Measurements from ENCODE around the gene CD4. TPM values are rescaled to one million over a fixed set of nuclear protein-coding genes. Genes with fewer than 3 reads are reported as not detected.

Gene CD4
- total RNA-seq, 6 donors from 2014 or later: 10.5 to 86.6 (median 35.6) TPM

GRCh38 chr12:6840761-6841515 is 51.6 kb downstream of the CD4 start, which contains the start of gene GNB3:
Gene GNB3, plus strand, starts transcription at chr12:6840925. Its CDS starts 363 bp downstream, at chr12:6841288.
- no peaks in the 10 kb centered on the region for H3K27me3 ChIP-seq
- DNase-seq (peak in 1 of 2 donors; percentile 79), ATAC-seq (ENCODE audit: low FRiP score in 2 of 2) (no peak)
- peaks cover 0 to under 1% (median 0%) of the 10 kb centered on the region in 4 donors for H3K4me1 ChIP-seq
- peaks cover 0 to 17% (median 2%) of the 10 kb centered on the region in 4 donors for H3K36me3 ChIP-seq
- WGBS, 2 donors: 57 to 76% methylated on average over 10 to 12 of the region's 24 CpGs
- no peak within 1 kb of the TSS for H3K4me3 ChIP-seq
- TF ChIP-seq POLR2AphosphoS5 (IDR thresholded peaks at IDR 0.05) (no peak), EP300 (IDR thresholded peaks at IDR 0.05) (no peak), POLR2A (IDR thresholded peaks at IDR 0.05) (no peak)
- TF ChIP-seq, protein P1, sequence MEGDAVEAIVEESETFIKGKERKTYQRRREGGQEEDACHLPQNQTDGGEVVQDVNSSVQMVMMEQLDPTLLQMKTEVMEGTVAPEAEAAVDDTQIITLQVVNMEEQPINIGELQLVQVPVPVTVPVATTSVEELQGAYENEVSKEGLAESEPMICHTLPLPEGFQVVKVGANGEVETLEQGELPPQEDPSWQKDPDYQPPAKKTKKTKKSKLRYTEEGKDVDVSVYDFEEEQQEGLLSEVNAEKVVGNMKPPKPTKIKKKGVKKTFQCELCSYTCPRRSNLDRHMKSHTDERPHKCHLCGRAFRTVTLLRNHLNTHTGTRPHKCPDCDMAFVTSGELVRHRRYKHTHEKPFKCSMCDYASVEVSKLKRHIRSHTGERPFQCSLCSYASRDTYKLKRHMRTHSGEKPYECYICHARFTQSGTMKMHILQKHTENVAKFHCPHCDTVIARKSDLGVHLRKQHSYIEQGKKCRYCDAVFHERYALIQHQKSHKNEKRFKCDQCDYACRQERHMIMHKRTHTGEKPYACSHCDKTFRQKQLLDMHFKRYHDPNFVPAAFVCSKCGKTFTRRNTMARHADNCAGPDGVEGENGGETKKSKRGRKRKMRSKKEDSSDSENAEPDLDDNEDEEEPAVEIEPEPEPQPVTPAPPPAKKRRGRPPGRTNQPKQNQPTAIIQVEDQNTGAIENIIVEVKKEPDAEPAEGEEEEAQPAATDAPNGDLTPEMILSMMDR (IDR thresholded peaks at IDR 0.05): no peak
- H3K27ac ChIP-seq: no peak within 1 kb of the TSS
- H3K9me3 ChIP-seq: no peaks in the 10 kb centered on the region

GRCh38 chr12:6842075-6842474 is 52.7 kb downstream of the CD4 start:
- Histone ChIP-seq H3K27ac (no peak overlapping the region), H3K9me3 (no peaks in the 10 kb centered on the region), H3K4me3 (no peak overlapping the region), H3K36me3 (peaks cover 0 to 17% (median 2%) of the 10 kb centered on the region in 4 donors), H3K27me3 (no peaks in the 10 kb centered on the region), H3K4me1 (no peaks in the 10 kb centered on the region)
- DNase-seq (no peak), ATAC-seq (ENCODE audit: low FRiP score in 2 of 2) (no peak)
- TF ChIP-seq POLR2AphosphoS5 (IDR thresholded peaks at IDR 0.05) (no peak), EP300 (IDR thresholded peaks at IDR 0.05) (no peak), POLR2A (IDR thresholded peaks at IDR 0.05) (no peak)
- TF ChIP-seq, protein P1 (IDR thresholded peaks at IDR 0.05): no peak
- 84 to 99% methylated on average over 4 of the region's 4 CpGs for WGBS, 2 donors

DNA sequence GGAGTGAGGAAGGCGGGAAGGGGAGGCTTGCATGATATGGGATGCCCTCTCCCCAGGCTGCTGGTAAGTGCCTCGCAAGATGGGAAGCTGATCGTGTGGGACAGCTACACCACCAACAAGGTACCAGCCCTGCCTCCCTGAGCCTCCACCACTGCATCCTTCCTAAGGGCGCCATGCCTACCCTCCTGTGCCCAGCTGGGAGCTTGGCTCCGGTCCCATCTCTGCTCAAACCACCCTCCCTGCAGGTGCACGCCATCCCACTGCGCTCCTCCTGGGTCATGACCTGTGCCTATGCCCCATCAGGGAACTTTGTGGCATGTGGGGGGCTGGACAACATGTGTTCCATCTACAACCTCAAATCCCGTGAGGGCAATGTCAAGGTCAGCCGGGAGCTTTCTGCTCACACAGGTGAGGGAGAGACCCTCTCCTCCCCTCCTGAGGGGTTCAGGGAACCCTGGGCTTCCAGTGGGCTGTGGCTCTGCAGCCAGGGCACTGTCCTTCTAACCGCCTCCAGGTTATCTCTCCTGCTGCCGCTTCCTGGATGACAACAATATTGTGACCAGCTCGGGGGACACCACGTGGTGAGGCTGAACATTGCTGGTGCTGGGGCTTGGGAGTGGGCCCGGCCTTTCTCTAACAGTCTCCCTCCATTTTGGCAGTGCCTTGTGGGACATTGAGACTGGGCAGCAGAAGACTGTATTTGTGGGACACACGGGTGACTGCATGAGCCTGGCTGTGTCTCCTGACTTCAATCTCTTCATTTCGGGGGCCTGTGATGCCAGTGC is 54.0 kb downstream of the CD4 start:
- 78 to 92% methylated on average over 8 to 16 of the region's 16 CpGs for WGBS, 2 donors
- Histone ChIP-seq H3K9me3 (no peaks in the 10 kb centered on the region), H3K27ac (no peak overlapping the region), H3K4me1 (no peaks in the 10 kb centered on the region), H3K27me3 (no peaks in the 10 kb centered on the region), H3K36me3 (peaks cover 0 to 5% (median 2%) of the 10 kb centered on the region in 4 donors), H3K4me3 (no peak overlapping the region)
- ATAC-seq (ENCODE audit: low FRiP score in 2 of 2) (no peak), DNase-seq (no peak)
- no peak for TF ChIP-seq POLR2A (IDR thresholded peaks at IDR 0.05)
- TF ChIP-seq EP300 (IDR thresholded peaks at IDR 0.05): no peak
- TF ChIP-seq POLR2AphosphoS5 (IDR thresholded peaks at IDR 0.05): no peak
- TF ChIP-seq, protein P1 (IDR thresholded peaks at IDR 0.05): peak in 1 of 6 experiments; percentile 6

DNA sequence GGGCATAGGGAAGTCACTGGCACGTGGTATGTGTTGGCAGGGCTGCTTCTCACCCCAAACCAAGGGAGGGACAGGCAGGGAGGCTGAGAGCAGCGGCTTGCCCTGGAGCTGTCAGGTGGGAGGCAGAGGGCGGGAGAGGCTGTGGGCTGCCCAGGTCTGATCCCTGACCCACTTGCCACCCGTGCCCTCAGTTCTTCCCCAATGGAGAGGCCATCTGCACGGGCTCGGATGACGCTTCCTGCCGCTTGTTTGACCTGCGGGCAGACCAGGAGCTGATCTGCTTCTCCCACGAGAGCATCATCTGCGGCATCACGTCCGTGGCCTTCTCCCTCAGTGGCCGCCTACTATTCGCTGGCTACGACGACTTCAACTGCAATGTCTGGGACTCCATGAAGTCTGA is 56.1 kb downstream of the CD4 start:
- Histone ChIP-seq H3K4me1 (peaks cover 0 to 3% (median 0%) of the 10 kb centered on the region in 4 donors), H3K9me3 (no peaks in the 10 kb centered on the region), H3K36me3 (peaks cover 0 to 3% (median 0%) of the 10 kb centered on the region in 4 donors), H3K27me3 (no peaks in the 10 kb centered on the region), H3K27ac (no peak overlapping the region), H3K4me3 (no peak overlapping the region)
- no peak for ATAC-seq (ENCODE audit: low FRiP score in 2 of 2)
- no peak for DNase-seq
- 91% methylated on average over 17 of the region's 17 CpGs for WGBS, 2 donors
- TF ChIP-seq POLR2AphosphoS5 (IDR thresholded peaks at IDR 0.05) (no peak), POLR2A (IDR thresholded peaks at IDR 0.05) (no peak), EP300 (IDR thresholded peaks at IDR 0.05) (no peak)
- TF ChIP-seq, protein P1 (IDR thresholded peaks at IDR 0.05): no peak

All from upper lobe of left lung (tissue), 6 donors.